ENCODE results near the gene CNTNAP2.

- TF ChIP-seq EZH2 (IDR thresholded peaks at IDR 0.05) (no peak), POLR2AphosphoS5 (IDR thresholded peaks at IDR 0.05; ENCODE audit: borderline replicate concordance, low read depth, low read length) (no peak), FOXP2 (optimal IDR thresholded peaks at IDR 0.05; ENCODE audit: control extremely low read depth, extremely low read length, insufficient read depth) (no peak)
Observed at GRCh38 chr7:147586110-147586509, 1469.5 kb downstream of the CNTNAP2 start.
